ENCODE results near the gene SCD.

SCD gene

GRCh38 chr10:100340948-100341847, 5.8 kb upstream of the SCD start:
- DNase-seq: no peak

GRCh38 chr10:100341953-100342626, 4.9 kb upstream of the SCD start:
- peak; percentile 34 for DNase-seq

GRCh38 chr10:100342627-100342972, 4.4 kb upstream of the SCD start:
- no peak for DNase-seq

- DNase-seq: no peak
Measured at GRCh38 chr10:100344241-100344788, 2.7 kb upstream of the SCD start.

GRCh38 chr10:100345570-100346330, 1.3 kb upstream of the SCD start:
- no peak for DNase-seq

- DNase-seq: peak; percentile 65
Measured at GRCh38 chr10:100346351-100346764, 675 bp upstream of the SCD start.

- no peak for DNase-seq
Measured at GRCh38 chr10:100347568-100348195, 649 bp downstream of the SCD start.

GRCh38 chr10:100348389-100348927, 1.4 kb downstream of the SCD start:
- no peak for DNase-seq

GRCh38 chr10:100349087-100349486, 2.1 kb downstream of the SCD start:
- no peak for DNase-seq

GRCh38 chr10:100349672-100350071, 2.6 kb downstream of the SCD start:
- DNase-seq: no peak

- DNase-seq: no peak
Measured at GRCh38 chr10:100350914-100351485, 4.0 kb downstream of the SCD start.

- no peak for DNase-seq
Measured at GRCh38 chr10:100353770-100354485, 6.9 kb downstream of the SCD start.

GRCh38 chr10:100355086-100355485, 8.1 kb downstream of the SCD start:
- no peak for DNase-seq

GRCh38 chr10:100356067-100357017, 9.3 kb downstream of the SCD start:
- DNase-seq: no peak

GRCh38 chr10:100357059-100357858, 10.2 kb downstream of the SCD start:
- DNase-seq: no peak

GRCh38 chr10:100359030-100359432, 12.0 kb downstream of the SCD start:
- DNase-seq: no peak

GRCh38 chr10:100359529-100360150, 12.6 kb downstream of the SCD start:
- no peak for DNase-seq

- DNase-seq: no peak
Measured at GRCh38 chr10:100360234-100360633, 13.2 kb downstream of the SCD start.

Data from stimulated activated CD4-positive, alpha-beta T cell treated with anti-CD3 and anti-CD28 coated beads, Interleukin-12 subunit alpha, Interleukin-12 subunit beta, amount 100 ng/mL, for 4 hours (primary cell).